ENCODE measurements around the gene SCEL.
"Not testable (repeated sequence)": the region's sequence is repeated elsewhere in the genome, so short reads cannot be mapped to it uniquely, and the experiment has no call there.

The SCEL gene

DNA sequence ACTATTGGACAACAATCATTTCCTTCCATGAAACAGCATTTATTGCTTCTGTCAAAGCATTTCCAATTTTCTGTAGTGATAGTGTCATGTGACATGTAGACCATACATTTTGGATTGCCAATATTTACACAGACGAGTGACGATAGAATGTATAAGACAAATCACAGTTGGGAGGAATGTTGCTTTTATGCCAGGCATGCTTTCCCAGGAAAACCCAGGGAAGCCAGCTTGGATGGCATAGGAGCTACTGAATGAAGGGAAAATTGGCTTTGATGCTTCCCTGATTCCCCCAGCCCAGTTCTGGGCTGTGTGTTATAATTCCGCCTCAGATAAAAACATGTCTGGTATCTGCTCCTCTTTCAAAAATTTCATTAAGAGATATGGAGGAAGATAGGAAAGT is 22.5 kb downstream of the SCEL start:
- DNase-seq (ENCODE audit: low read depth): no peak

DNA sequence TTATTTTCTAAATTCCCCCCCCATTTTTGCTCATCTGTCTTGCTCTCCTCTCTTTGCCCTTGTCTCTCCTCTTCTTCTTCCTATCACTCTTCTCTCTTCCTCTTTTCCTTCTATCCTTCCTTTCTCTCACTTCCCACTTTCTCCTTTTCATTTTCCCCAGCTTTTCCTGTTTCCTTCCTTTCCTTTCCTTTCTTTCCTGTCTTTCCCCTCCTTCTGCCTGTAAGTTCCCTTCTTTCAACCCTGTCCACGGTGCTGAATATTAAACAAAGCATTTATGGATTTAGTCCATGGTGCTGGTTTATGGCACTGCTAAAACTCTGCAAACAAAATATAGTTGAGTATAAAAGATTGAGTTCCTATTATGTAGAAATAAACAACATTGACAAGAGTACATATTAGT is 27.6 kb downstream of the SCEL start:
- DNase-seq (ENCODE audit: low read depth): no peak

DNA sequence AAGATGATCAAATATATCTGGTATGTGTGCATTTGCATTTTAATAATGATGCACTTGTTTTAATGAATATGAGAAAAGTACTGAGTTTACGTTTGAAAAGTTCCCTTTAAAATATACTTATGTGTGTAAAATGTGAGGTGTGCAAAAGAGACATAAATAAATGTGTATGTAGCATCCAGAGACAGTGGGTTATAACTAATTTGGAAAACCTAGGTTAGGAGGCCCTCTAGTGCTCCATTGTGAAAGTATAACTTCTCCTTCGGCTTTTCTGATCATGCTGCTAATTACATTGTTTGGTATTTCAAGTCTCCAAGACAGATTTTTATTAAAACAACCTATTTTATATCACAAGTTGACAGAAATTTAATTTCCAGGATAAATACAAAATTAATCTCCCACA is 30.1 kb downstream of the SCEL start:
- peak; percentile 4 for DNase-seq (ENCODE audit: low read depth)

DNA sequence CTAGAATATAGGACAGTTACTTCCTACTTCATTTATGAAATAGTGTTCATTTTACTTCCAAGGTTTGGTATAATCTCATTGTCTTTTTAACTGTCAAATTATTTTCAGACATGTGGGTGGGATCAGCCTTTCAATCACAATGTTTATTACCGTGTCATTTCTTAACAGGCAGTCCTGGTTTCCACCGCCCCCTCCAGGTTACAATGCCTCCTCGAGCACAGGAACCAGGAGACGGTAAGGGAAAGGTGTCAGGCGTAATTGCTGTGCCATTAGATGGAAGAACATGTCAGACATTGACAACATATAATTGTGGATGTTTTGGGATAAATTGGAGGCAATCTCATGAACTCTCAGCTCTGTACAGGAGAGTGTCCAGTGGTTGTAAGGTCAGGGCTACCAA is 36.5 kb downstream of the SCEL start:
- no peak for DNase-seq (ENCODE audit: low read depth)

DNA sequence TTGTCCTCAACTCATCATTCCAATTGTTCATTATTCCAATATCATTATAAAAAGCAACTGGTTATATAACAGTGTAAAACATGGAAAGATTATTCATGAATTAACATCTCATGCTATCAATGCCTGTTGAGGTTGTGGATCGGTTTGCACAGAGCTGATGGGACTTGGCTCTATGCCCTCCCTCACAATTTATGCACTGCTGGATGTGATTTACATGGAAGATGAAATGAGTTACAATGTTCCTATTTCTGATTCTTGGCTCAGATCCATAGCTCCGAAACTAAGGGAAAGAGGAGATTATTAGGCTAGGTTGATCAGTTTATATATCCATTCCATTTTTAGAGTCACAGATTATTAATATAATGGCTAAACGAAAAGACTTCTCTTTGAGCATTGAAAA is 38.6 kb downstream of the SCEL start:
- DNase-seq (ENCODE audit: low read depth): no peak

DNA sequence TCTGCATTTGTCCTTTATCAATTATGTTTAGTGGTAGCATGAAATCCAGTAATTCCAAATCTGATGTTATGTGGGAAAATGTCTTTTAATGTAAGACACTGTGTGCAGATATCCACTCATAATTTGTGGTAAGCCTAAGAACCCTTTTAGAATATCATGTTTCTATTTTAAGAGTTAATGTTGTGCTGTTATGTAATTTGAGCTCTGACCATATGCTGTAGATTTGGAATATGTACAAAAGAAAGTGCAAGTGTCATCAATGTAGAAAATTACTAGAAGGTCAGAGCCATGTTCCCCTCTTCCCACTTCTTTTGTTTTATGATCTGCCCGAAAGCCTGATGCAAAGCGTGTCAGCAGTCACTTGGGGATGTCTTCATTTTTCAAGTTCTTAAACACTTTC is 44.5 kb downstream of the SCEL start:
- no peak for DNase-seq (ENCODE audit: low read depth)

DNA sequence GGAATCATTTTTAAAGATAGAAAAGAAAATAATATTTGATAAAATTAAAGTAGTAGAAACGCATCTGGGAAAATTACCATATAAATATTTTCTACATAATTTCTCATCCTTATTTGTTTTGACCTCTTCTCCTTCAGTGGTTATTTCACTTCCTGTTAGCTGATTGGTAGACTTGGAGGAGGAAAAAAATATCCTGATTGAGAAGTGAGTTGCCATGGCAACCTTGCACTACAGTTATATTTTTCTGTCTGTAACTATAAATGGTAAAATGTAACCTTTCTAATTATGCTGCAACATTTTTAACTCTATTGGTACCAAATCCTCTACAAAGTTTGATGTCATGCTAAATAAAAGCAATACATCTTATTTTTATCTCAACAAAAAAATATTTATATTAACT is 45.2 kb downstream of the SCEL start:
- DNase-seq (ENCODE audit: low read depth): no peak

DNA sequence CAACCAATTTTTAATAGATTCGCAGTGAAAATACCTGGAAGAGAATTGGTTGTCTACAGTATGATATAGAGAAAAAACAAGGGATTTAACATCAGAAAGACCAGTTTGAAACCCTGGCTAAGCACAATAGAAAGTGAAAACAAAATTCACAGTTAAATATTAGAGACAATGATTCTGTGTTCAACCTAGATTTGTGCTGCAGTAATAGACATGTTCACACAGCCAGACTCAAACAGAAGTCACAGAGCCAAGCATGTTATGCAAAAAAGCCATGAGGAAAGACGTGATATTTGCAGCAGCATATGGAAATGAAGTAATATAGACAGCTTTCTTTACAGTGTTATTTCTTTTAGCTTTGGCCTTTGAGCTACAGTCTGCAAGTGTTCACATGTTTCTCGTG is 48.1 kb downstream of the SCEL start:
- DNase-seq (ENCODE audit: low read depth): no peak

DNA sequence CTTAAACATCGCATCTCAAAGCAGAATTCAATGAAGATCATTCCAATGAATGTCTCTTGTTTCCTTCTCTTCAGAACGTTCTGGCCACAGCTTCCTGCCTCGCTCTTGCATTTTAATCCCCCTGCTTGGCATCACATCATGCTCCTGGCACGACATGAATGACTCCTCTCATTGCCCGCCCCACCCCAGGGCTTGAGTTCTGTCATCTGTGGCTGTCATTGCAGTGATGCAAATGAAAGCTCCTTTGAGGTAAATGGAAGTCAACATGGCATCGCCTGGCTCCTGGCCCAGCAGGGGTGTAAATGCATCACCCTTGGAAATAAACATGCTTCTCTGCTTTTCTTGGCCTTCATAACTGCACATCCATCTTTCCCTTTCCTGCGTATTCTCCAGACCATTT is 48.6 kb downstream of the SCEL start:
- no peak for DNase-seq (ENCODE audit: low read depth)

DNA sequence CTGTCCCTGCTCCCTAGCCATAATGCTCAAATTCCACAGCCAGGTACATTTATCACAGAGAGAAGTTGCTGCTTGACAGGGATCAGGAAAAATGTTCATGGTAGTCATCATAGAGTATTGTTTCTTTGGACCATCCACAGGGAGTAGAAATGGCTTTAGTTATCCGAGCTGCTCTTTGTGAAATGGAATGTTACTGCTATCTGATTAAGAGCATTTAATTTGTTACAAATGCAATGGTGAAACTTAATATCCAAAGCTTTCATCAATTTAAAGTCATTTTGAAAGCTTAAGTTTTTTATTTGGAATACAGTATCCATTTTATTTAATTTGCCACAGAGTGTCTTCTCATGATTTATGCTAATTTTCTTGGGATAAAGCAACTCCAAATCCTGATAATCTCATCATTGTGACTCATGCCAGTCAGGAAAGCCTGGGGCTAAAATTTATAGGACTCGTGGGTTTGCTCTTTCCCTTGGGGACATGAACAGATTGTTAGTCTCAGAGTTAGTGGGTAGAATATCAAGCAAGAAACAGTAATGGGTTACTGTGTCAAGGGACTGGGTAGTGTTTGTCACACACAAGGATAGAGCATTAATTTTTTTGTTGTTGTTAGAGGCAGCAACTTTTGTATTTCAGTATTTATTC is 59.8 kb downstream of the SCEL start:
- no peak for DNase-seq (ENCODE audit: low read depth)

DNA sequence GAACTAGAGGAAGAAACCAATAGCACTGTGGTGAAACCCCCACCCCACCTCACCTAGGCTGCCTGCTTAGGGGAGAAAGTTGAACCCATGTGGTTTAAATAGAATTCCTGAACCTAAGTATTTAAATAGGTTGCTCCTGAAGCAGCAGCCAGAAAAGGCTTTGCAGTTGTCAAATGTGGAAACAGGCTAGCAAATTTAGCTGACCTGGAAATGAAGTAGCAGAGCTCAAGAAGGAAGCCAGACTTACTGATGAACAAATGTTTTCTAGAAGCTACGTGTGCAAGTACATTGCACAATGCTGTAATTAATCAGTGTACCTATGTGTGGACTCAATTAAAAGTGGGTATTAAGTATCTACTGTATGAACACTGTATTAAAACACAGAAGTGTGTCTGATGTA is 61.3 kb downstream of the SCEL start:
- DNase-seq (ENCODE audit: low read depth): no peak

DNA sequence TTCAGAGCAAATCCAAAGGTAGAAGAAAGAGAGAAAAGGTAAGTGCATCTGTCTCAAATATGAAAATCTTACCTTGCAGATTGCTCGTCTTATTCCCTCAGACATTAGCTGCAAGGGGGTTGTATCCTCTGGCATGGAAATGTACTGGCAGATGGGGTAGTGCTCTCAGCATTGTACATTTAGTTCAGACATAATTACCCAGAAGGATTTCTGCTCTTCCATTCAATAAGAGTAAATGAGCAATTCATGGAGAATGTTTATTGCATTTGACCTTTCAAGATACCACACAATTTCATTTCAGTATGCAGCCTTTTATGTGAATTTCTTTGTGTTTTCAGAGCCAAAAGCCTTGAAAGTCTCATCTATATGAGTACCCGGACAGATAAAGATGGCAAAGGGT is 63.8 kb downstream of the SCEL start:
- DNase-seq (ENCODE audit: low read depth): no peak

DNA sequence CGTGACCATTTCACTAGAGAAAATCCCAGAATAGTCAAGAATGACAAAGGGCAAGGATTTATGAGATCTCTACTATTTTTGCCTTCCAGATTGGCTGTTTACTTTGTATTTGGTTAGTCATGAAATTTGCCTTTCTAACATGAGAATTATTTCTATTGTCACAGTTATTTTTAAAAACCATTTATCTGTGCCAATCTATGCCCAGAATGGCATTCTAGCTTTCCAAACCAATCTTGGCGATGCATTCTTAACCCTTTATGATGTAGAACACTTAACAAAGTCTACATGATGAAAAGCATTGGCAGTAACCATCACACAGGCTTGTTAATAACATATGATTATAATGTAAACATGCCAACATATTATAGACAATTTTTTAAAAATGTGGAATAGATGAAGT is 65.2 kb downstream of the SCEL start:
- no peak for DNase-seq (ENCODE audit: low read depth)

DNA sequence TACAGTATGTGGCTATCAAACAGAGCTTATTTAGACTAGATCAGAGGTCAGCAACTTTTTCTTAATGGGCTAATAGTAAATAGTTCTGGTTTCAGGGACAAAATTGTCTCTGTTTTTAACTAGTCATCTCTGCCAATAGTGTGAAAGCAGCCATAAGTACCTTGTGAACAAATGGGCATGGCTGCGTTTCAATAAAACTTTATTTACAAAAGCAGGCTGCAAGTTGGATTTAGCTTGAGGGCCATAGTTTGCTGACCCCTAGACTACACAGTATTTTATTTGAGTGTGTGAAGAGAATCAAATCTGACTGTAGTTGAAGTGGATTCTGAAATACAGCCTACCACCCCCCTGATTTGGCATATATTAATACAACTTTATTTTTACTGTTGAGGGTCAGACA is 75.6 kb downstream of the SCEL start:
- no peak for DNase-seq (ENCODE audit: low read depth)

DNA sequence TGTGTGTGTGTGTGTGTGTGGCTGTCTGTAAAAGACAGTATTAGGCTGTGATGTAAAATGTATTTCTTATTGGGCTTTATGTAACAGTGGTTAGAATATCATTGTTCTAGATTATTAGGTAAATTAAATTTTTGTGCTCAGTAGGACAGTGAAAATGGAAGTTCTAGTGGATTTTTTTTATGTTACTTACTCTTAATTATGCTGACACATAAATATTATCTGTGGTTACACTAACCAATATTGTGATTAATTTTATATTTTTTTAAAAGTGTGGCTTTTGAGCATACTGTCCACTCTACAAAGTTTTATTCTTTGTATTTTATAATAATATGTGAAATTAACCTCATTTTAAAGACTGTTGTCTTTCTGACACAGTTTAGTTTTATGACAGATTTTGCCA is 80.5 kb downstream of the SCEL start:
- DNase-seq (ENCODE audit: low read depth): no peak

DNA sequence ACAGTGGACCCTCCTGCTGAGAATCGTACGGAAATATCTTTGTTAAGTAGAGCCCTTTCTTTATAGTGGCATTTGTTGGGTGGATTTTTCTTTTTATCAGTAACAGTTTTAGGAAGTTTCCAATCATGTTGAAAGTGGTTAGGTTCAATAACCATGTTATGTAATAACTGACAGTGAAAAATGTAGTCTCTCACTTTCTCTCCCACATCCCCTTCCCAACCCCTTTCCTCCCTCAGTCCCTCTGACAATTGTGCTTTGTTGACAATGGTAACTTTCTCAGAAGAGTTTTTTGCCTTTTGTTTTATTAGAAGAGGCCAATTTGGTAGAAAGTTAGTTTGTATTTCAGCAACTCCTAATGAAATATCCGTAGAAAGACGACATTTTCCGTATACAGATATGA is 84.1 kb downstream of the SCEL start:
- DNase-seq (ENCODE audit: low read depth): no peak

DNA sequence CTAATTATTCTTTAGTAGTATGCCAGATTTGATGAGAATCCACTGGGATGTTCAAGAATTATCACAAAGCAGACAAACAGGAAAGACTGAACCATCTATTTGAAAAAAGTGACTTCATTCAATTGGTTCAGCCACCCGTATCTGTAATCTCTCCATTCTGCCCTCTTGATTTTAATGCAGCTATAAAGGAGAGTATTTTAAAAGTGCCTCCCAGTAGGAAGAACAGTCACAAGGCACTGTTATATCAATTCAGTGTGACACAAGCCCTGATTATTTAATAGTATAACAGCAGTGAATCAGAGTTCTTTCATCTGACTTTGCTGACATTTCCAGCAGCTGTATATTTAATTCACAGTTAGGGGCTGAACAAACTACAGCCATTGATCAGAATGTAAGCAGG is 84.6 kb downstream of the SCEL start:
- DNase-seq (ENCODE audit: low read depth): no peak

DNA sequence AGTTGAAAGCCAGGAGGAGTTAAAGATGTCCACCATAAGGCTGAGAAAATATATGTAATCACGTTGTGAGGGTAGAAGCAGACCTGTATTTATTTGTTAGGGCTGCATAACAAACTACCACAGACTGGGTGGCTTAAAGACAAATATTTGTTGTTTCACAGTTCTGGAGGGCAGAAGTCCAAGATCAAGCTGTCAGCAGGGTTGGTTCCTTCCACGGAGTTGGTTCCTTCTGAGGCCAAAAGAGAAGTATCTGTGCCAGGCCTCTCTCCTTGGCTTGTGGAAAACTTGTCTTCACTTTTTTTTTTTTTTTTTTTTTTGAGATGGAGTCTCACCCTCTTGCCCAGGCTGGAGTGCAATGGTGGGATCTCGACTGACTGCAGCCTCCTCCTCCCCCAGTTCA is 88.3 kb downstream of the SCEL start:
- DNase-seq (ENCODE audit: low read depth): no peak

DNA sequence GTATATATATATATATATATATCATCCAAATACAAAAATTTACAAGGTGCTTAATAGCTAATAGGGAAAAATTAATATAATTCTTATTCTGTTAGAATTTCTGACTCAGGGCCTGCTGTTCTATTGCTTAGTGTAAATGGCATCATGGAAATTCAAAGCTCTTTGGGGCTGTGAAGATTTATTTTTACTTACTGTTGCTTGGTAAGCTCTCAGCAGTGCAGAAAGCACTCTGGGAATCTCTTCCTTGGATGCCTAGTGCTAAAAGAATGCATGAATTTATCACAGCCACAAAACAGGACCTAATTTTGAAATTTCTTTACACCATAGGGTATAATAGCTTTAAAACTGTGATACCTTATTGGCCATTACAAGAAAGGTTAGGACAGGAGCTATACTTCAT is 92.7 kb downstream of the SCEL start:
- no peak for DNase-seq (ENCODE audit: low read depth)

DNA sequence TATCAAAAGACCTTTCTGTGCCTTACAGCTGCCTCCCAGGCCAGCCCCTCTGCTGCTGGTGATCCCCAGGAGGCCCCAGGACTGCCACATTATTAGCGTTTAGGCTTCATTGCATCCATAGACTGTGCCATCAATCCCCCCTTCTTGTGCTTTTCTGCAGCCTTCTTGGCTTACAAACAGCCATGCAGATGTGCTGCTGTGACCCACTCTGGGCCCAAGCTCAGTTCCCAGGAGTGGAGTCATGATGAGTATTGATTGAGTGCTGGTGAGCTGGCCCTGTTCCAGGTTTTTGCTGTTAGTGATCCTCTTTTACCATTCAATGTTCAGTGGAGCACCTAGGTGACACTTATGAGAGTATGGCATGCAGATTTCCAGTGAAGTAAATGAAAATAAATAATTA is 102.1 kb downstream of the SCEL start:
- no peak for DNase-seq (ENCODE audit: low read depth)

DNA sequence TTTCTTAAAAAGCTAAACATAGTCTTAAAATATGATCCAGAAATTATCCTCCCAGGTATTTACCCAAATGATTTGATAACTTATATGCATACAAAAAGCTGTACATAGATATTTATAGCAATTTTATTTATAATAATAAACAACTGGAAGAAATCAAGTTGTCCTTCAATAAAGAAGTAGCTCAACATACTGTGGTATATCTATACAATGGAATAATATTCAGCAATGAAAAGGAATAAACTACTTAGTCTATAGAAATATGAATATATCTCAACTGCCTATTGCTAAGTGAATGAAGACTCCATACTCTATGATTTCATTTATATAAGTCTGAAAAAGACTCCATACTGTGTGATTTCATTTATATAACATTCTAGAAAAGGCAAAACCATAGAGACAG is 114.9 kb downstream of the SCEL start:
- DNase-seq (ENCODE audit: low read depth): no peak

DNA sequence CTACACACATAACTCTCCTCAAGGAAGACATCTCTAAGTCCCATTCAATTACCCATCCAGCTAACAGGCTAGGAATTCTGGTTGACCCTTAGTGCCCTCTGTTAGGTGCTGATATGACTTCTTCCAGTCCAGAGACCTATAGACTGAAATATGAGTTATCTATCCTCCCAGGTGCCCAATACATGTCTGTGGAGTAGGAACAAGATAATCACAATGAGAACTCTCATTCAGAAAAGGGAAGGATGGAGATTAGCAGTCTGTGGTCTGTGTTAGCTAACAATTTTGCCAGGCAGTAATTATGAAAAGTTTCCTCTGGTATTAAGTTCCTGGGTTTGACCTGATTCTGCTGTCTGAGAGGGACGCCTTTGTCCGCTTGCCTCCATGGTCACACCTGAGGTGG is 117.8 kb downstream of the SCEL start:
- DNase-seq (ENCODE audit: low read depth): no peak

DNA sequence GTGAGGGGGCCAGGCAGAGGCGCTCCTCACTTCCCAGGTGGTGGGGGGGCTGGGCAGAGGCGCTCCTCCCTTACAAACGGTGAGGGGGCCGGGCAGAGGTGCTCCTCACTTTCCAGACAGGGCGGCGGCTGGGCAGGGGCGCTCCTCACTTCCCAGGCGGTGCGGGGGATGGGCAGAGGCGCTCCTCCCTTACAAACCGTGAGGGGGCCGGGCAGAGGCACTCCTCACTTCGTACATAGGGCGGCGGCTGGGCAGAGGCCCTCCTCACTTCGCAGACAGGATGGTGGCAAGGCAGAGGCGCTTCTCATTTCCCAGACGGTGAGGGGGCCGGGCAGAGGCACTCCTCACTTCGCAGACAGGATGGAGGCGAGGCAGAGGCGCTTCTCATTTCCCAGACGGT is 124.5 kb downstream of the SCEL start:
- not testable (repeated sequence) for DNase-seq (ENCODE audit: low read depth)

DNA sequence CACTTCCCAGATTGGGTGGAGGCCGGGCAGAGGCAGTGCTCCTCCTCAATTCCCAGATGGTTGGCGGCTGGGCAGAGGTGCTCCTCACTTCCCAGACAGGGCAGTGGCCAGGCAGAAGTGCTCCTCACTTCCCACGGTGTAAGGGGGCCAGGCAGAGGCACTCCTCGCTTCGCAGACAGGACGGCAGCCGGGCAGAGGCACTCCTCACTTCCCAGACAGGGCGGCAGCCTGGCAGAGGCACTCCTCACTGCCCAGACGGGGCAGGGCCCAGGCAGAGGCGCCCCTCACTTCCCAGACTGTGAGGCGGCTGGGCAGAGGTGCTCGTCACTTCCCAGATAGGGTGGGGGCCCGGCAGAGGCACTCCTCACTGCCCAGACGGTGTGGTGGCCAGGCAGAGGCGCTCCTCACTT is 125.3 kb downstream of the SCEL start:
- DNase-seq (ENCODE audit: low read depth): no peak

DNA sequence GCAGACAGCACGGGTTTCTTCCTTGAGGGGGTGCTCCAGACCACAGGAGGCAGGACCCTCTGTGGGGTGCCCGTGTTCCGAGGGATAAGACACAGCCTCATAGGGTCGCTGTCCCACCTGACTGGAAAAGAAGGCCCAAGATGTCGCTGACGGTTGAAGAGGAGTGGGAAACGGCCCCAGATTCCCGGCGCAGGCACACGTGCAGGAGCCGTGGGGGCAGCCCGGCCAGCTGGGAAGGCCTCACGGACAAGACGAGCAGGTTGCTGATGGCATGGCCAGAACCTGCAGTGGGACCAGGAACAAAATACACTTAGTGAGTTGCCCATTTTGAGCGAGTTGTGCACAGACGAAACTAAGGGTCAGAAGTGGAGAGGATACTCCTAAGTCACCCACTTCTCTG is 126.8 kb downstream of the SCEL start:
- DNase-seq (ENCODE audit: low read depth): not testable (repeated sequence)
